Subcutaneous adipose tissue (tissue), 4 donors: ENCODE results near the gene GPR137C. TPM values are rescaled to one million over a fixed set of nuclear protein-coding genes. Genes with fewer than 3 reads are reported as not detected.

Experiments used
- CTCF ChIP-seq: fragments of 450-650 bp; IDR thresholded peaks from one replicate; pipeline ENCODE4 v1.5.1; 2016; ENCODE audit warnings: low read depth, mild to moderate bottlenecking, control low read depth, antibody characterized with exemption, moderate library complexity
- total RNA-seq, 4 donors: library from RNA; depleted of rRNA; stranded (reverse); fragments of >200 nt; gene quantifications; one replicate each; pipeline ENCODE4 v1.1.0, GENCODE V29; 2016

GPR137C gene
- total RNA-seq, 4 donors from 2014 or later: 0.34 to 1.7 (median 0.71) TPM

- TF ChIP-seq CTCF: no peak
These were observed 23.2 kb downstream of the GPR137C start for GRCh38 chr14:52575858-52576257.

GRCh38 chr14:52583544-52583943 is 30.9 kb downstream of the GPR137C start:
- TF ChIP-seq CTCF: no peak

- no peak for TF ChIP-seq CTCF
These were observed 37.0 kb downstream of the GPR137C start for GRCh38 chr14:52589646-52590045.

- no peak for TF ChIP-seq CTCF
These were observed 37.7 kb downstream of the GPR137C start for GRCh38 chr14:52590318-52590717.

GRCh38 chr14:52596320-52596719 is 43.7 kb downstream of the GPR137C start:
- no peak for TF ChIP-seq CTCF

- no peak for TF ChIP-seq CTCF
These were observed 44.2 kb downstream of the GPR137C start for GRCh38 chr14:52596861-52597260.

GRCh38 chr14:52598568-52598967 is 45.9 kb downstream of the GPR137C start:
- no peak for TF ChIP-seq CTCF
